BJ (cell line): ENCODE results near the gene HOXA3. TPM values are rescaled to one million over a fixed set of nuclear protein-coding genes. Genes with fewer than 3 reads are reported as not detected.

ENCODE experiments used
- CTCF ChIA-PET: fragments of 350-600 bp; formaldehyde crosslinking; extraction: SDS; loops from one replicate; lab custom pipeline; 2021; ENCODE audit warnings: antibody characterized with exemption, inconsistent platforms; lab: Yijun Ruan, JAX
- POLR2A ChIA-PET: fragments of 300-600 bp; sonication (Branson Sonifier 250); formaldehyde crosslinking; extraction: SDS; loops from one replicate; lab custom pipeline; 2021; ENCODE audit warnings: antibody characterized with exemption; lab: Charles Lee
- DNase-seq: peaks from one replicate; pipeline ENCODE4 v3.0.0-alpha.2; 2011; ENCODE audit warnings: low read depth
- H3K27me3 ChIP-seq: 2 replicates; pipeline ENCODE4 v1.6.0; 2011; ENCODE audit warnings: low read length; ENCODE audit not compliant: control insufficient read depth, insufficient read depth
- H3K36me3 ChIP-seq: 2 replicates; pipeline ENCODE4 v1.5.1; 2011; ENCODE audit warnings: low read length; ENCODE audit not compliant: control insufficient read depth, insufficient read depth
- H3K4me3 ChIP-seq: 2 replicates; pipeline ENCODE4 v1.5.1; 2011; ENCODE audit warnings: low read depth, mild to moderate bottlenecking, control low read depth, low read length
- CTCF ChIP-seq: IDR thresholded peaks from 2 replicates; pipeline ENCODE4 v1.5.1; 2011; ENCODE audit warnings: low read depth, mild to moderate bottlenecking, control low read depth, inconsistent platforms, low read length, moderate library complexity; ENCODE audit not compliant: insufficient read depth
- polyA plus RNA-seq: library from polyadenylated mRNA; depleted of rRNA; stranded (reverse); fragments of >200 nt; gene quantifications from 2 replicates; pipeline ENCODE4 v1.2.3, GENCODE V29; 2011

Gene HOXA3
- polyA plus RNA-seq, 1 experiment, result 0.15 TPM

DNA sequence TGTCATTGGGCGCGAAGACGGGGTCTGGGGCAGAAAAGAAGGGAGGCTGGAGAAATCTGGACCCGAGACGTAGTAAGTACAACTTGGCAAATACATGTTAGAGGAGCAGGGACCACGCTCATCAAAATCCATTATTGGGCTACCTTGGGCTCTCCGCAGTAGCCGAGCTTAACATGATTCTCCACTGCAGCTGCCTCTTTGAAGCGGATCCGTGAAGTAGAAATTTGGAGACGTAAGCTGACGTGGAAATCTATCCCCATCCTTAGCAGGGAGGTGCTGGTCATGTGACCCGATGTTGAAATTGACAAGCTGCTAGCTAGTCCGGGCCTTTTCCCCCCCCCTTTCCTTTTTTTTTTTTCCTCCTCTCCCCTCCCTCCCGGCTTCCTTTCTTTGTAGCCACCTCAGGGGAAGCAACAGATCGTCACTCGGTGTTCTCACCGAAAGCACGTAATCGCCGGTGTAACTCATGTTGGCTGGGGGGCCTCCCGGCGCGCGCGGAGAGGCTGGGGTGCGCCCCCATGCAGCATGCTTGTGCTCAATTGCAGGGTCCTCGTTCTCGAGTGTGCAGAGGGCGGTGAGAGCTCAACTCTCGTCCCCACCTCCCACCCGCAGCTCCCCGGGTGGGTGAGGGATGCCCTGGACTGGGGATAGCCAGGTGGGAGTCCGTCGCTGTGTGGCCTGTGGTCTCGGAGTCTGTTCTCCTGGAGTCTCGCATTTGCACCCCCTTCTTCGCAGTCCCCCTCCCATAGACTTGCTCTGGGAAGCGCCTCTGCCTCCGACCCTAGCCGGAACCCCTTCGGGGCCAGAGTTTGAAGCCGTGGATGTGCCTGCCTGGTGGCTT is 32.9 kb upstream of the HOXA3 start, which contains the start of gene HOXA11:
Gene HOXA11 (minus strand): TSS at position 220 of the 841 bp plus-strand sequence. CDS start 88 bp downstream, at position 132.
- TF ChIP-seq CTCF, result no peak
- CTCF ChIA-PET, result interaction anchor here (0.6 to 12.5 kb wide), 7 partner anchors 10 to 998 kb away, joined by 3 to 187 read pairs (median 10); partner anchors contain the start of genes HOXA10 and HOXA9
- H3K36me3 ChIP-seq, result peaks cover 6% of the 10 kb centered on the region
- POLR2A ChIA-PET, result interaction anchor here (0.6 to 1.1 kb wide), 10 partner anchors 8 to 736 kb away, joined by 3 to 7 read pairs (median 4); partner anchors contain the start of gene HOXA7
- peak; percentile 94 for DNase-seq
- H3K4me3 ChIP-seq, result peak within 1 kb of the TSS; percentile 88
- H3K27me3 ChIP-seq, result no peaks in the 10 kb centered on the region

DNA sequence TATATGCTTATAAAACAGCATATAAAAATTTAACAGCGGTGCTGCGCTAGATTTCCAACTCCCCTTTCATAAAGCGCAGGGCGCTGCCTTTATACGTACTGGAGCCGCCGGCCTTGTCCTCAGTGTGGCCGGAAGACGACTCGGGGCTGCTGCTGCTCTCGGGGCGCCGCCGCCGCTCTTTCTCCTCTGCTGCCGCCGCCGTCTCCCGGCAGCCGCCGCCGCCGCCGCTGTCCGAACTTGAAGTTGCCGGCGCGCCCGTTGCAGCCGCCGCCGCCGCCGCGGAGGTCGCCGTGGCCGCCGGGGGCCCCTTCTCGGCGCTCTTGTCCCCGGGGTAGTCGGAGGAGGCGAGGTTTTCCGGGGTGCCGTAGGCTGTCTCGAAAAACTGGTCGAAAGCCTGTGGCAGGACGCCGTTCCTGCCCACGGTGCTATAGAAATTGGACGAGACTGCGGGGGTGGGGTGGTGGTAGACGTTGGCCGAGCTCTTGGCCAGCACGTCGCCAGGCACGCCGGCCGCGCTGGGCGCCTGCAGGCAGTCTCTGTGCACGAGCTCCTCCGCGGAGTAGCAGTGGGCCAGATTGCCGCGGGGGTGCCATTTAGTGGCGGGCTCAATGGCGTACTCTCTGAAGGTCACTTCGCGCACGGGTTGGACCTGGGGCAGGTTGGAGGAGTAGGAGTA is 32.1 kb upstream of the HOXA3 start:
- DNase-seq, result no peak
- POLR2A ChIA-PET, result interaction anchor here (0.6 to 1.1 kb wide), 9 partner anchors 8 to 603 kb away, joined by 3 to 7 read pairs (median 4); partner anchors contain the start of gene HOXA7
- CTCF ChIA-PET, result interaction anchor here (0.6 to 12.5 kb wide), 6 partner anchors 9 to 910 kb away, joined by 3 to 187 read pairs (median 8); partner anchors contain the start of genes HOXA10 and HOXA9

DNA sequence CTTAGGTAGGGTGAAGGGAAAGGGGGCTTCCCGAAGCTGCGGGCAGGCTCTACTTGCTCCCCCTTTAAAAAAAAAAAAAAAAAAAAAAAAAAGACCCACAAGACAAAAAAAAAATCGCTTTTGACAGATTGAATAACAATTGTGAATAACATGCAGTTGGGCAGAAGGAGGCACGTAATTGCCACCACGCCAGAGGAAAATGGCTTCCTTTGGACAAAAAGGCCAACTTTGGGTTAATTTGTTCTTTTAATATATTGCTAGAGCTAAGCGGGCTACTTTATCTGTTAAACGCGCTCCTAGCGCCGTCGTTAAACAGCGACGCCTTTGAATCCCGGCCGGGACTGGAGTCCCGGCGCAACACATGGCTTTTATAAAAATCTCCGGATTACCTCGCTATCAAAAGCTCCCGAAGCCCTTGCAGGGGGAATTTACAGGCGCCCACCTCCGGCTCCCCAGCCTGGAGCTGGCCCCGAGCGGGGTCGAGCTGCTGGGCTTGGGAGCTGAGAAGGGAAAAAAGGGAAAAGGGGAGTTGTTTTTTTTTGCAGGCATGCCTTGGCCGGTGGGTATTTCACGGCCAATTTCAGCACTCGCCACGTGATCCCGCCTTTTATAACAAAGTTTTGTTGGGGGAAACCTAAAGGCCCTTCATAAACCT is 31.4 kb upstream of the HOXA3 start:
- TF ChIP-seq CTCF, result no peak
- ChIA-PET POLR2A (interaction anchor here (0.6 kb wide), 1 partner anchor 8 kb away, joined by 7 read pairs; no protein-coding TSS in a partner anchor), CTCF (interaction anchor here (0.6 to 12.5 kb wide), 7 partner anchors 9 to 69 kb away, joined by 3 to 187 read pairs (median 6); partner anchors contain the start of genes HOXA10 and HOXA9)
- DNase-seq, result no peak
- H3K27me3 ChIP-seq, result no peaks in the 10 kb centered on the region
- peak overlapping the region; percentile 88 for H3K4me3 ChIP-seq
- H3K36me3 ChIP-seq, result peaks cover 6% of the 10 kb centered on the region

More for the DNA sequence above, 32.1 kb upstream of the HOXA3 start:
- Histone ChIP-seq H3K4me3 (peak overlapping the region; percentile 88), H3K27me3 (no peaks in the 10 kb centered on the region), H3K36me3 (peaks cover 6% of the 10 kb centered on the region)
- no peak for TF ChIP-seq CTCF

DNA sequence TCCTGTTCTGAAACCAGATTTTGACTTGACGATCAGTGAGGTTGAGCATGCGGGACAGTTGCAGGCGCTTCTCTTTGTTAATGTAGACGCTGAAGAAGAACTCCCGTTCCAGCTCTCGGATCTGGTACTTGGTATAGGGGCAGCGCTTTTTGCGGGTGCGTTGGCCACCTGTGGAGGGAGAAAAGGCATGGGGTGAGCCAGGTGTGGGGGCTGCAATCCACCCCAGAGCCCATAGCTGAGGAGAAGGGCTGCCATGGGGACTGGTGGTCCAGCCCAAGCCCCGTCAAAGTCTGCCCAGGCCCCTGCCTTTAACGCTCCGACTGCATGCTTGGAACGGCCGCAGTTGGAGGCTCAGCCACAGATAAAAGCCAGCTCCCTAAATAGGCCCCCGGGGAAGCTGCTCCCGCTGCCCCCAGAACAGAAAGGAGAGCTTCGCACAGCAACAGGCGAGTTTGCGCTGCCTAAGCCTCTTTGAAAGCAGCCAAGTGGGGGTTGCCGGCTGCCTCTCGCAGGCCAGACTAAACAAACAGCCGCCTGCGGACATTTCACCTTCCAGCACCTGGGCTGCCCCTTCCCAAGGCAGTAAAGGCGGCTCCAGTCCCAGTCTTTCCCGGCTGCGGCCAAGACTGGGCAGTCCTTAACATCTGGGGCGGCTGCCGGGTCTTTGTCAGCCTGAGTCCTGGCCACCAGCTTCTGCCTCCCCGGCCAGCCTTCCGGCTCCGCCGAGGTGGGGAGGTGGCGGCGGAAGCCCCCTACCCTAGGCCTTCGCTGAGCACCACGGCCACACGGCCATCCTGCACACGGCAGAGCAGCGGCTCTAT is 30.7 kb upstream of the HOXA3 start:
- ChIA-PET CTCF (interaction anchor here (0.7 to 12.5 kb wide), 6 partner anchors 10 to 39 kb away, joined by 3 to 187 read pairs (median 6); partner anchors contain the start of genes HOXA10, HOXA13 and HOXA9), POLR2A (no interaction called here)
- Histone ChIP-seq H3K4me3 (peak overlapping the region; percentile 88), H3K36me3 (peaks cover 6% of the 10 kb centered on the region), H3K27me3 (no peaks in the 10 kb centered on the region)
- no peak for DNase-seq
- no peak; the same call in 1 of the 2 replicates for TF ChIP-seq CTCF
